Measurements from ENCODE around the gene BTG2.
A peak's percentile ranks its signal among the peaks of the same experiment; 100 is the strongest.
"Not testable (repeated sequence)": the region's sequence is repeated elsewhere in the genome, so short reads cannot be mapped to it uniquely, and the experiment has no call there.

BTG2 gene

GRCh38 chr1:203295796-203296195 is 9.5 kb upstream of the BTG2 start:
- peaks cover 12% of the 10 kb centered on the region for H3K4me1 ChIP-seq (ENCODE audit: control insufficient read depth, low read depth, low read length)
- H2BK5ac ChIP-seq (ENCODE audit: low read length): no peak overlapping the region
- no CpG with 5 or more reads among the region's 1 CpG for whole genome bisulfite sequencing (ENCODE audit: extremely low coverage, insufficient coverage, low lambda C conversion rate)
- no peak overlapping the region for H2AK5ac ChIP-seq (ENCODE audit: low read length)
- no peaks in the 10 kb centered on the region for H3K79me1 ChIP-seq (ENCODE audit: low read length)
- no peak overlapping the region for H3K23ac ChIP-seq (ENCODE audit: low read length)
- H4K8ac ChIP-seq (ENCODE audit: low read depth, low read length): no peak overlapping the region
- no peak overlapping the region for H3K4ac ChIP-seq (ENCODE audit: low read depth, low read length)
- no peaks in the 10 kb centered on the region for H3K36me3 ChIP-seq (ENCODE audit: control insufficient read depth, insufficient read depth, low read length)
- H3K18ac ChIP-seq (ENCODE audit: low read length): no peak overlapping the region
- no peak overlapping the region for H4K5ac ChIP-seq (ENCODE audit: low read length)
- H3K27ac ChIP-seq (ENCODE audit: low read depth, low read length): no peak overlapping the region
- no peak overlapping the region for H2BK15ac ChIP-seq (replicated peaks; ENCODE audit: low read depth)
- peak; percentile 22 for DNase-seq
- H3K4me2 ChIP-seq (ENCODE audit: low read length): no peak overlapping the region
- no peak overlapping the region for H3K9ac ChIP-seq (ENCODE audit: low read length)
- H3K56ac ChIP-seq (ENCODE audit: low read length): no peak overlapping the region
- H2BK120ac ChIP-seq (ENCODE audit: low read depth, low read length): no peak overlapping the region
- H3K4me3 ChIP-seq (ENCODE audit: low read length): no peak overlapping the region
- no peaks in the 10 kb centered on the region for H3K27me3 ChIP-seq (ENCODE audit: insufficient read depth, low read length, poor library complexity)
- H3K79me2 ChIP-seq (ENCODE audit: control insufficient read depth, insufficient read depth, low read length): no peaks in the 10 kb centered on the region

- H3K27me3 ChIP-seq (ENCODE audit: insufficient read depth, low read length, poor library complexity): no peaks in the 10 kb centered on the region
- no peaks in the 10 kb centered on the region for H3K79me1 ChIP-seq (ENCODE audit: low read length)
- no peak overlapping the region for H2BK5ac ChIP-seq (ENCODE audit: low read length)
- H2AK5ac ChIP-seq (ENCODE audit: low read length): no peak overlapping the region
- no peak overlapping the region for H3K27ac ChIP-seq (ENCODE audit: low read depth, low read length)
- H3K4me3 ChIP-seq (ENCODE audit: low read length): no peak overlapping the region
- H3K79me2 ChIP-seq (ENCODE audit: control insufficient read depth, insufficient read depth, low read length): no peaks in the 10 kb centered on the region
- H2BK15ac ChIP-seq (replicated peaks; ENCODE audit: low read depth): no peak overlapping the region
- H3K4me1 ChIP-seq (ENCODE audit: control insufficient read depth, low read depth, low read length): peaks cover 10% of the 10 kb centered on the region
- no CpG with 5 or more reads among the region's 7 CpGs for WGBS (ENCODE audit: extremely low coverage, insufficient coverage, low lambda C conversion rate)
- H3K18ac ChIP-seq (ENCODE audit: low read length): no peak overlapping the region
- H2BK120ac ChIP-seq (ENCODE audit: low read depth, low read length): no peak overlapping the region
- H3K23ac ChIP-seq (ENCODE audit: low read length): peak overlapping the region; percentile 57
- no peak overlapping the region for H3K56ac ChIP-seq (ENCODE audit: low read length)
- H3K4ac ChIP-seq (ENCODE audit: low read depth, low read length): no peak overlapping the region
- DNase-seq: no peak
- no peak overlapping the region for H4K5ac ChIP-seq (ENCODE audit: low read length)
- no peak overlapping the region for H3K9ac ChIP-seq (ENCODE audit: low read length)
- H3K4me2 ChIP-seq (ENCODE audit: low read length): no peak overlapping the region
- H3K36me3 ChIP-seq (ENCODE audit: control insufficient read depth, insufficient read depth, low read length): no peaks in the 10 kb centered on the region
- H4K8ac ChIP-seq (ENCODE audit: low read depth, low read length): no peak overlapping the region
These were observed 8.8 kb upstream of the BTG2 start for GRCh38 chr1:203296460-203297073.

- H3K36me3 ChIP-seq (ENCODE audit: control insufficient read depth, insufficient read depth, low read length): no peaks in the 10 kb centered on the region
- H4K5ac ChIP-seq (ENCODE audit: low read length): no peak overlapping the region
- no peak overlapping the region for H2BK5ac ChIP-seq (ENCODE audit: low read length)
- H3K56ac ChIP-seq (ENCODE audit: low read length): no peak overlapping the region
- H3K9ac ChIP-seq (ENCODE audit: low read length): no peak overlapping the region
- H2BK120ac ChIP-seq (ENCODE audit: low read depth, low read length): no peak overlapping the region
- H2BK15ac ChIP-seq (replicated peaks; ENCODE audit: low read depth): no peak overlapping the region
- no peaks in the 10 kb centered on the region for H3K79me1 ChIP-seq (ENCODE audit: low read length)
- no peak overlapping the region for H3K4me2 ChIP-seq (ENCODE audit: low read length)
- H2AK5ac ChIP-seq (ENCODE audit: low read length): no peak overlapping the region
- no peak overlapping the region for H3K4me3 ChIP-seq (ENCODE audit: low read length)
- no peak overlapping the region for H3K27ac ChIP-seq (ENCODE audit: low read depth, low read length)
- DNase-seq: no peak
- no peaks in the 10 kb centered on the region for H3K79me2 ChIP-seq (ENCODE audit: control insufficient read depth, insufficient read depth, low read length)
- no peak overlapping the region for H3K23ac ChIP-seq (ENCODE audit: low read length)
- H3K4me1 ChIP-seq (ENCODE audit: control insufficient read depth, low read depth, low read length): peaks cover 10% of the 10 kb centered on the region
- H4K8ac ChIP-seq (ENCODE audit: low read depth, low read length): no peak overlapping the region
- no peak overlapping the region for H3K18ac ChIP-seq (ENCODE audit: low read length)
- no CpG with 5 or more reads among the region's 4 CpGs for WGBS (ENCODE audit: extremely low coverage, insufficient coverage, low lambda C conversion rate)
- no peaks in the 10 kb centered on the region for H3K27me3 ChIP-seq (ENCODE audit: insufficient read depth, low read length, poor library complexity)
- no peak overlapping the region for H3K4ac ChIP-seq (ENCODE audit: low read depth, low read length)
These were observed 6.2 kb upstream of the BTG2 start for GRCh38 chr1:203299169-203299568.

- H4K5ac ChIP-seq (ENCODE audit: low read length); H2BK5ac ChIP-seq (ENCODE audit: low read length); H2AK5ac ChIP-seq (ENCODE audit: low read length); H3K36me3 ChIP-seq (ENCODE audit: control insufficient read depth, insufficient read depth, low read length); DNase-seq; H3K79me1 ChIP-seq (ENCODE audit: low read length); H3K56ac ChIP-seq (ENCODE audit: low read length); H3K9ac ChIP-seq (ENCODE audit: low read length); H3K79me2 ChIP-seq (ENCODE audit: control insufficient read depth, insufficient read depth, low read length); H3K27me3 ChIP-seq (ENCODE audit: insufficient read depth, low read length, poor library complexity); H2BK120ac ChIP-seq (ENCODE audit: low read depth, low read length); H3K4me2 ChIP-seq (ENCODE audit: low read length); H3K4ac ChIP-seq (ENCODE audit: low read depth, low read length); H3K27ac ChIP-seq (ENCODE audit: low read depth, low read length); H3K18ac ChIP-seq (ENCODE audit: low read length); H3K23ac ChIP-seq (ENCODE audit: low read length); H3K4me3 ChIP-seq (ENCODE audit: low read length); H4K8ac ChIP-seq (ENCODE audit: low read depth, low read length); H2BK15ac ChIP-seq (replicated peaks; ENCODE audit: low read depth): not testable (repeated sequence)
- no CpG with 5 or more reads among the region's 8 CpGs for WGBS (ENCODE audit: extremely low coverage, insufficient coverage, low lambda C conversion rate)
- peaks cover 11% of the 10 kb centered on the region for H3K4me1 ChIP-seq (ENCODE audit: control insufficient read depth, low read depth, low read length)
These were observed 5.4 kb upstream of the BTG2 start for GRCh38 chr1:203299719-203300429.

GRCh38 chr1:203300441-203301330 is 4.6 kb upstream of the BTG2 start:
- H3K79me2 ChIP-seq (ENCODE audit: control insufficient read depth, insufficient read depth, low read length): no peaks in the 10 kb centered on the region
- WGBS (ENCODE audit: extremely low coverage, insufficient coverage, low lambda C conversion rate): no CpG with 5 or more reads among the region's 11 CpGs

More at GRCh38 chr1:203300441-203301330, 4.6 kb upstream of the BTG2 start:
- Histone ChIP-seq H3K4me2 (ENCODE audit: low read length) (no peak overlapping the region), H2AK5ac (ENCODE audit: low read length) (no peak overlapping the region), H3K27me3 (ENCODE audit: insufficient read depth, low read length, poor library complexity) (no peaks in the 10 kb centered on the region), H3K9ac (ENCODE audit: low read length) (no peak overlapping the region), H3K56ac (ENCODE audit: low read length) (no peak overlapping the region), H2BK120ac (ENCODE audit: low read depth, low read length) (no peak overlapping the region), H4K5ac (ENCODE audit: low read length) (no peak overlapping the region), H2BK15ac (replicated peaks; ENCODE audit: low read depth) (no peak overlapping the region), H3K23ac (ENCODE audit: low read length) (no peak overlapping the region), H3K4me1 (ENCODE audit: control insufficient read depth, low read depth, low read length) (peaks cover 9% of the 10 kb centered on the region), H2BK5ac (ENCODE audit: low read length) (no peak overlapping the region), H3K4ac (ENCODE audit: low read depth, low read length) (no peak overlapping the region), H4K8ac (ENCODE audit: low read depth, low read length) (no peak overlapping the region), H3K18ac (ENCODE audit: low read length) (no peak overlapping the region), H3K27ac (ENCODE audit: low read depth, low read length) (no peak overlapping the region), H3K36me3 (ENCODE audit: control insufficient read depth, insufficient read depth, low read length) (no peaks in the 10 kb centered on the region), H3K4me3 (ENCODE audit: low read length) (no peak overlapping the region), H3K79me1 (ENCODE audit: low read length) (no peaks in the 10 kb centered on the region)
- DNase-seq: no peak

All from mesendoderm (in vitro differentiated cells).